ES-I3 (cell line): ENCODE measurements around the gene JAZF1.

Source experiments
- H3K36me3 ChIP-seq: 2 replicates; pipeline ENCODE4 v1.6.1; 2013; ENCODE audit warnings: mild to moderate bottlenecking, low read length, control low read depth, moderate library complexity; ENCODE audit not compliant: insufficient read depth
- H3K4me1 ChIP-seq: 2 replicates; pipeline ENCODE4 v1.6.1; 2013; ENCODE audit warnings: mild to moderate bottlenecking, control low read depth, low read length; ENCODE audit not compliant: insufficient read depth
- H3K9ac ChIP-seq: 2 replicates; pipeline ENCODE4 v1.6.1; 2013; ENCODE audit warnings: low read depth, mild to moderate bottlenecking, low read length, moderate library complexity
- H3K9me3 ChIP-seq: 2 replicates; pipeline ENCODE4 v1.6.1; 2013; ENCODE audit warnings: mild to moderate bottlenecking, low read length, moderate library complexity; ENCODE audit not compliant: control insufficient read depth, insufficient read depth

JAZF1 gene

GRCh38 chr7:28203508-28204240 is 23.1 kb upstream of the JAZF1 start:
- H3K36me3 ChIP-seq: no peaks in the 10 kb centered on the region
- no peak overlapping the region for H3K9ac ChIP-seq
- no peaks in the 10 kb centered on the region for H3K9me3 ChIP-seq
- H3K4me1 ChIP-seq: no peaks in the 10 kb centered on the region

DNA sequence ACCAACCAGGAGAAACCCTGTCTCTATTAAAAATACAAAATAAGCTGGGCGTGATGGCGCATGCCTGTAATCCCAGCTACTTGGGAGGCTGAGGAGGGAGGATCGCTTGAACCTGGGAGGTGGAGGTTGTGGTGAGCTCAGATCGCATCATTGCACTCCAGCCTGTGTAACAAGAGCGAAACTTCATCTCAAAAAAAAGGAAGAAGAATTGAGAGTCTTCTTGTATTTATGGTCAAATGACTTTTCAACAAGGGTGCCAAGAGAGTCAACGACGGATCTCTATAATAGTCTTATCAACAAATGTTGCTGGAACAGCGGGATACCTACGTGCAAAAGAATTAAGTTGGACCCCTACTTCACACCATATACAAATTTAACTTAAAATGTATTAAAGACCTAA is 21.6 kb upstream of the JAZF1 start:
- H3K9ac ChIP-seq: no peak overlapping the region
- no peaks in the 10 kb centered on the region for H3K4me1 ChIP-seq
- no peaks in the 10 kb centered on the region for H3K36me3 ChIP-seq

GRCh38 chr7:28201131-28201530 is 20.5 kb upstream of the JAZF1 start:
- Histone ChIP-seq H3K4me1 (no peaks in the 10 kb centered on the region), H3K9ac (no peak overlapping the region), H3K36me3 (no peaks in the 10 kb centered on the region), H3K9me3 (no peaks in the 10 kb centered on the region)

More for the DNA sequence above, 21.6 kb upstream of the JAZF1 start:
- H3K9me3 ChIP-seq: no peaks in the 10 kb centered on the region

GRCh38 chr7:28200598-28200997 is 20.0 kb upstream of the JAZF1 start:
- Histone ChIP-seq H3K9me3 (no peaks in the 10 kb centered on the region), H3K4me1 (no peaks in the 10 kb centered on the region), H3K36me3 (no peaks in the 10 kb centered on the region), H3K9ac (no peak overlapping the region)

DNA sequence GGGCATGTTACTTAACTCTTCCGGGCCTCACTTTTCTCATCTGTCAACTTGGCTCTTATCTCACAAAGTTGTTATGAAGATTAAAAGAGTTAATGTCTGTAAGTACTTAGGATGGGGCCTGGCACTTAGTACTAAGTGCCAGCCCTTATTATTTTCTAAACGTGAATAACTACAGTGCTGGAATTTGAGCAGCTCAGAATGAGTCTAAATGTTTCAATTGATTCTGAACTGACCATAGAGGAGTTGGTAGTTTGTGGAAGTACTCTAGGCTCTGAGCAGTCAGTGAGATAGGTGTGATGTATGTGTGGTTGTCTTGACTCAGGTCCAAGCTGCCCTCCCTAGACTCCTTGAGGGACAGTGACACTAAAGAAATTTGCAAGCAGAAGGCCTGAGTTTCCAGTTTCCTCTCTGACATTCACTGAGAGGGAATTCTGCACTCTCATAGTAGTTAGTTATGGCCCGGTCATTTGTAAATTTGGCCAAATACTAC is 18.5 kb upstream of the JAZF1 start:
- no peaks in the 10 kb centered on the region for H3K9me3 ChIP-seq
- no peaks in the 10 kb centered on the region for H3K36me3 ChIP-seq
- H3K4me1 ChIP-seq: no peaks in the 10 kb centered on the region
- H3K9ac ChIP-seq: no peak overlapping the region

GRCh38 chr7:28195910-28196620 is 15.5 kb upstream of the JAZF1 start:
- Histone ChIP-seq H3K9me3 (no peaks in the 10 kb centered on the region), H3K36me3 (no peaks in the 10 kb centered on the region), H3K9ac (no peak overlapping the region), H3K4me1 (peaks cover 11% of the 10 kb centered on the region; the same call in 1 of the 2 replicates)

GRCh38 chr7:28192786-28193585 is 12.4 kb upstream of the JAZF1 start:
- H3K36me3 ChIP-seq: no peaks in the 10 kb centered on the region

GRCh38 chr7:28191751-28192150 is 11.2 kb upstream of the JAZF1 start:
- no peak overlapping the region for H3K9ac ChIP-seq
- peaks cover 18% of the 10 kb centered on the region; the same call in 1 of the 2 replicates for H3K4me1 ChIP-seq
- H3K9me3 ChIP-seq: no peaks in the 10 kb centered on the region
- no peaks in the 10 kb centered on the region for H3K36me3 ChIP-seq

More at GRCh38 chr7:28192786-28193585, 12.4 kb upstream of the JAZF1 start:
- Histone ChIP-seq H3K9me3 (no peaks in the 10 kb centered on the region), H3K9ac (no peak overlapping the region), H3K4me1 (peaks cover 18% of the 10 kb centered on the region; the same call in 1 of the 2 replicates)

DNA sequence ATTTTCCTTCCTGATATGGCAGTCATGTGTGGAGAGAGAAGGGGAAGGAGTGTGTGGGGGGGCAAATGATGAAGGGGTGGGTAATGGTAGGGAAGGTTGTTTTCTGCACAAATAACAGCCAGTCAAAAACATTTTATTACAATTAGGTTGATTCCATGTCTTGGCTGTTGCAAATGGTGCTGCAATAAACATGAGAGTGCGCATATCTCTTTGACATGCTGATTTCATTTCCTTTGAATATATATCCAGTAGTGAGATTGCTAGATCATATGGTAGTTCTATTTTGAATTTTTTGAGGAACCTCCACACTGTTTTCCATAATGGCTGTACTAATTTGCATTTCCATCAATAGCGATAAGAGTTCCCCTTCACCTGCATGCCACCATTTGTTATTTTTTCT is 10.6 kb upstream of the JAZF1 start:
- no peaks in the 10 kb centered on the region for H3K9me3 ChIP-seq
- H3K9ac ChIP-seq: no peak overlapping the region
- H3K4me1 ChIP-seq: peaks cover 18% of the 10 kb centered on the region; the same call in 1 of the 2 replicates
- H3K36me3 ChIP-seq: no peaks in the 10 kb centered on the region

GRCh38 chr7:28190077-28190710 is 9.6 kb upstream of the JAZF1 start:
- no peaks in the 10 kb centered on the region for H3K36me3 ChIP-seq
- H3K9ac ChIP-seq: no peak overlapping the region
- peaks cover 18% of the 10 kb centered on the region; the same call in 1 of the 2 replicates for H3K4me1 ChIP-seq
- H3K9me3 ChIP-seq: no peaks in the 10 kb centered on the region

- Histone ChIP-seq H3K9me3 (no peaks in the 10 kb centered on the region), H3K36me3 (no peaks in the 10 kb centered on the region), H3K4me1 (peaks cover 9% of the 10 kb centered on the region; the same call in 1 of the 2 replicates), H3K9ac (no peak overlapping the region)
Measured at GRCh38 chr7:28187012-28187411, 6.4 kb upstream of the JAZF1 start.

DNA sequence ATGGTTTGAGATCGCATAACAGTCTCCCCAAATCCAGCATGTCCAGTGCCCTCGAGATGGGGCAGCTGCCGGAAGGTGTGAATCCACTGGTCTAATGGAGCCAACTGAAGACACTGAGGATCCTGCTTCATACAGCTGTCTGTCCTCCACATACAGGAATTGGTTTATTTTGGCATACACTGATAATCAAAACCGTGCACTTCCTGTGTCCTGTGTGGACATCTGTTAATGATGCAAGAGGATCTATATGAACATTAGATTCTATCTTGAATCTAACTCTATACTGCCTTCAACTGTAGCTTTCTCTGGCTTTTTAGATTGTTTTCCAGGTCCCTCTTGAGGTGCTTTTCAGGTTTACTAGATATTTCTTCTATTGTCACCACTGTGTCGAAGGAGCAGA is 3.0 kb upstream of the JAZF1 start:
- no peaks in the 10 kb centered on the region for H3K9me3 ChIP-seq
- H3K36me3 ChIP-seq: no peaks in the 10 kb centered on the region
- H3K9ac ChIP-seq: no peak overlapping the region
- H3K4me1 ChIP-seq: peaks cover 9% of the 10 kb centered on the region; the same call in 1 of the 2 replicates

DNA sequence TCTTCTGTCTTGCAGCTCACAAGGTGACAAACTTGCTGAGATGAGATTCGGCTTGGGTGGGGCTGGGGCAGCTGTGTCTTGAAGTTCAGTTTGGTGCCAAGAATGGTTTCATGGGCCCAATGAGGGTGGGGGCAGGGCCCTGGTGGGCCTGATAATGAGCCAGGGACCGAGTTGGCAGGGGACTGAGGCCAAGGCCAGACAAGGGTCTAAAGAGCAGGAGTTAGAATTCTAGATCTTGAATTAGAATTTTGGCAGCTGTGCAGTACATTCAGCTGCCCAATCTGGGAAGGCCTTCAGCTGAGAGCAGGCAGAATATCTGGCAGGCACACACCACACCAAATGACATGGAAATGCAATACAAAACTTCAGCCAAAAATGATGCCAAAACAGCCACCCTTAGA is 1.5 kb upstream of the JAZF1 start:
- H3K4me1 ChIP-seq: peaks cover 9% of the 10 kb centered on the region; the same call in 1 of the 2 replicates
- no peaks in the 10 kb centered on the region for H3K9me3 ChIP-seq
- no peaks in the 10 kb centered on the region for H3K36me3 ChIP-seq
- no peak overlapping the region for H3K9ac ChIP-seq

GRCh38 chr7:28181416-28181815 is 821 bp upstream of the JAZF1 start:
- Histone ChIP-seq H3K36me3 (no peaks in the 10 kb centered on the region), H3K9me3 (no peaks in the 10 kb centered on the region), H3K4me1 (peaks cover 13% of the 10 kb centered on the region; the same call in 1 of the 2 replicates), H3K9ac (peak overlapping the region; percentile 77; the same call in 1 of the 2 replicates)
